ENCODE data around the gene GBA2.
A peak's percentile ranks its signal among the peaks of the same experiment; 100 is the strongest.

Gene GBA2

GRCh38 chr9:35736201-35736633 lies 12.8 kb downstream of the GBA2 start:
- DNase-seq = peak; percentile 74

- no peak for DNase-seq
Measured at GRCh38 chr9:35734096-35734495, 14.9 kb downstream of the GBA2 start.

- peak; percentile 48 for DNase-seq
Measured at GRCh38 chr9:35732800-35733541, 16.1 kb downstream of the GBA2 start.

GRCh38 chr9:35732185-35732799 lies 16.7 kb downstream of the GBA2 start, which contains the start of the genes CREB3 and TLN1:
TSS of gene CREB3 (plus strand) at chr9:35732666. CDS start at chr9:35732773, 107 bp downstream.
TSS of gene TLN1 (minus strand) at chr9:35732195. CDS start at chr9:35725694, 6,501 bp downstream.
- peak; percentile 96 for DNase-seq

GRCh38 chr9:35731415-35732184 lies 17.4 kb downstream of the GBA2 start:
- DNase-seq = no peak

GRCh38 chr9:35730486-35730854 lies 18.6 kb downstream of the GBA2 start:
- no peak for DNase-seq

GRCh38 chr9:35729700-35730485 lies 19.1 kb downstream of the GBA2 start:
- DNase-seq = peak; percentile 35

- DNase-seq = no peak
Measured at GRCh38 chr9:35729101-35729500, 19.9 kb downstream of the GBA2 start.

- no peak for DNase-seq
Measured at GRCh38 chr9:35728041-35728971, 20.7 kb downstream of the GBA2 start.

- no peak for DNase-seq
Measured at GRCh38 chr9:35727676-35728040, 21.4 kb downstream of the GBA2 start.

- DNase-seq = no peak
Measured at GRCh38 chr9:35726931-35727330, 22.1 kb downstream of the GBA2 start.

- no peak for DNase-seq
Measured at GRCh38 chr9:35725362-35725761, 23.7 kb downstream of the GBA2 start.

- no peak for DNase-seq
Measured at GRCh38 chr9:35723908-35724307, 25.1 kb downstream of the GBA2 start.

GRCh38 chr9:35723426-35723825 lies 25.6 kb downstream of the GBA2 start:
- no peak for DNase-seq

GRCh38 chr9:35719546-35719945 lies 29.5 kb downstream of the GBA2 start:
- no peak for DNase-seq

- no peak for DNase-seq
Measured at GRCh38 chr9:35718721-35719511, 30.1 kb downstream of the GBA2 start.

GRCh38 chr9:35717132-35717870 lies 31.7 kb downstream of the GBA2 start:
- DNase-seq = no peak

- no peak for DNase-seq
Measured at GRCh38 chr9:35716230-35716629, 32.8 kb downstream of the GBA2 start.

GRCh38 chr9:35714579-35715252 lies 34.3 kb downstream of the GBA2 start:
- no peak for DNase-seq

GRCh38 chr9:35714123-35714522 lies 34.9 kb downstream of the GBA2 start:
- DNase-seq = no peak

Measured in RPMI8226 (cell line).